Activated CD8-positive, alpha-beta memory T cell treated with anti-CD3 and anti-CD28 coated beads for 48 hours (primary cell): ENCODE results near the gene BMPR1A.
"Not testable (repeated sequence)": the region's sequence is repeated elsewhere in the genome, so short reads cannot be mapped to it uniquely, and the experiment has no call there.

Source experiments
- DNase-seq, 3 experiments: peaks; one replicate each; pipeline ENCODE4 v3.0.0-alpha.2; 2020; ENCODE audit warnings: low read depth in 2 of 3, low spot score in 2 of 3

BMPR1A gene

GRCh38 chr10:86729677-86730076 is 26.7 kb upstream of the BMPR1A start:
- DNase-seq: no peak

GRCh38 chr10:86730227-86730626 is 26.2 kb upstream of the BMPR1A start:
- no peak for DNase-seq

- no peak for DNase-seq
These were observed 23.6 kb upstream of the BMPR1A start for GRCh38 chr10:86732771-86733170.

GRCh38 chr10:86733260-86733671 is 23.2 kb upstream of the BMPR1A start:
- DNase-seq: no peak

GRCh38 chr10:86734207-86734988 is 22.0 kb upstream of the BMPR1A start:
- no peak for DNase-seq

GRCh38 chr10:86735278-86735677 is 21.1 kb upstream of the BMPR1A start:
- not testable (repeated sequence) for DNase-seq

GRCh38 chr10:86742230-86742629 is 14.2 kb upstream of the BMPR1A start:
- no peak for DNase-seq

GRCh38 chr10:86744067-86744725 is 12.2 kb upstream of the BMPR1A start:
- no peak for DNase-seq

GRCh38 chr10:86747796-86748581 is 8.4 kb upstream of the BMPR1A start:
- no peak for DNase-seq

- no peak for DNase-seq
These were observed 6.6 kb upstream of the BMPR1A start for GRCh38 chr10:86749854-86750253.

GRCh38 chr10:86751477-86751876 is 4.9 kb upstream of the BMPR1A start:
- DNase-seq: no peak

GRCh38 chr10:86752311-86752710 is 4.1 kb upstream of the BMPR1A start:
- DNase-seq: no peak

- DNase-seq: no peak
These were observed 3.4 kb upstream of the BMPR1A start for GRCh38 chr10:86753051-86753450.

- DNase-seq: no peak
These were observed 2.6 kb upstream of the BMPR1A start for GRCh38 chr10:86753638-86754434.

GRCh38 chr10:86755454-86755739 is 1.0 kb upstream of the BMPR1A start:
- DNase-seq: no peak

GRCh38 chr10:86755740-86756510 is 494 bp upstream of the BMPR1A start:
- DNase-seq: peak; percentile 22 to 66 (median 62)

GRCh38 chr10:86757113-86757972 is 924 bp downstream of the BMPR1A start:
- DNase-seq: peak in 1 of 3 experiments; percentile 9

GRCh38 chr10:86758189-86759072 is 2.0 kb downstream of the BMPR1A start:
- DNase-seq: no peak
